Mesothelial cell of epicardium (in vitro differentiated cells): ENCODE data around the gene CXCR2. TPM values are rescaled to one million over a fixed set of nuclear protein-coding genes. Genes with fewer than 3 reads are reported as not detected.

Source experiments
- DNase-seq, 2 experiments: peaks; one replicate each; pipeline ENCODE4 v3.0.0; 2021; ENCODE audit warnings: low spot score in 2 of 2; ENCODE audit not compliant: unreplicated experiment in 2 of 2
- H3K27ac Mint-ChIP-seq: 2 replicates; pipeline ENCODE4 v1.8.0; 2021; ENCODE audit warnings: mixed read lengths
- H3K27me3 Mint-ChIP-seq: 2 replicates; pipeline ENCODE4 v1.8.0; 2021; ENCODE audit warnings: low read depth, mixed read lengths
- H3K36me3 Mint-ChIP-seq: 2 replicates; pipeline ENCODE4 v1.8.0; 2021; ENCODE audit warnings: mixed read lengths
- H3K4me1 Mint-ChIP-seq: 2 replicates; pipeline ENCODE4 v1.8.0; 2021; ENCODE audit warnings: mixed read lengths
- H3K4me3 Mint-ChIP-seq: 2 replicates; pipeline ENCODE4 v1.8.0; 2021; ENCODE audit warnings: mild to moderate bottlenecking, moderate library complexity, mixed read lengths
- H3K9me3 Mint-ChIP-seq: 2 replicates; pipeline ENCODE4 v1.8.0; 2021; ENCODE audit warnings: mixed read lengths
- CTCF ChIP-seq: fragments of 200-600 bp; sonication (generic); IDR thresholded peaks from one replicate; pipeline ENCODE4 v1.5.0; 2021; ENCODE audit warnings: antibody characterized with exemption; ENCODE audit not compliant: unreplicated experiment
- total RNA-seq: library from RNA; stranded (reverse); gene quantifications from 3 replicates; pipeline ENCODE4 v1.2.1, GENCODE V29; 2021

The CXCR2 gene
- total RNA-seq, 1 donor from 2014 or later = 0.83 TPM

GRCh38 chr2:218082586-218083351 lies 43.1 kb upstream of the CXCR2 start:
- Mint-ChIP-seq H3K4me3 (no peak overlapping the region), H3K27ac (no peak overlapping the region), H3K27me3 (peaks cover 8% of the 10 kb centered on the region), H3K9me3 (peaks cover 18% of the 10 kb centered on the region), H3K4me1 (no peaks in the 10 kb centered on the region), H3K36me3 (peaks cover 3% of the 10 kb centered on the region)
- TF ChIP-seq CTCF = no peak
- DNase-seq = no peak

- no peak for DNase-seq
- Mint-ChIP-seq H3K36me3 (peaks cover 3% of the 10 kb centered on the region), H3K27ac (no peak overlapping the region), H3K27me3 (peaks cover 12% of the 10 kb centered on the region), H3K4me3 (no peak overlapping the region), H3K4me1 (no peaks in the 10 kb centered on the region), H3K9me3 (peaks cover 18% of the 10 kb centered on the region)
- no peak for TF ChIP-seq CTCF
Observed at GRCh38 chr2:218083352-218083676, 42.5 kb upstream of the CXCR2 start.

DNA sequence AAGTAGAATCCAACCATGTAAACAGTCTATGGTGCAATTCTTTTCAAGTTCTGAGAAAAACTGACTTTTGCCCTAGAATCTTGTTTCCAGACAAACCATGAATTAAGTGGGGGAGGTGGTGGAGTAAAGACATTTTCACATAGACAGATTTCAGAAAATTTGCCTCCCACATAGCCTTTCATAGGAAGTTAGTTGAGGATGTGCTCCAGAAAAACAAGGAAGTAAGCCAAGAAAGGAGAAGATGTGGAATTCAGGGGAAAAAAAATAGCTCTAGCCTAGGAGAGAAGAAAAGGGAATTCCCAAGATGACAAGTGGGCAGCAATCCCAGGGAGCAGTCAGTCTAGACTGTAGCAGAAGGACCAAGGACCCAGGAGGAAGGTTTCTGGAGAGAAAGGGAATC lies 39.4 kb upstream of the CXCR2 start:
- TF ChIP-seq CTCF = no peak
- Mint-ChIP-seq H3K4me3 (no peak overlapping the region), H3K36me3 (peaks cover 3% of the 10 kb centered on the region), H3K9me3 (peaks cover 18% of the 10 kb centered on the region), H3K4me1 (no peaks in the 10 kb centered on the region), H3K27me3 (peaks cover 32% of the 10 kb centered on the region), H3K27ac (no peak overlapping the region)
- DNase-seq = no peak

DNA sequence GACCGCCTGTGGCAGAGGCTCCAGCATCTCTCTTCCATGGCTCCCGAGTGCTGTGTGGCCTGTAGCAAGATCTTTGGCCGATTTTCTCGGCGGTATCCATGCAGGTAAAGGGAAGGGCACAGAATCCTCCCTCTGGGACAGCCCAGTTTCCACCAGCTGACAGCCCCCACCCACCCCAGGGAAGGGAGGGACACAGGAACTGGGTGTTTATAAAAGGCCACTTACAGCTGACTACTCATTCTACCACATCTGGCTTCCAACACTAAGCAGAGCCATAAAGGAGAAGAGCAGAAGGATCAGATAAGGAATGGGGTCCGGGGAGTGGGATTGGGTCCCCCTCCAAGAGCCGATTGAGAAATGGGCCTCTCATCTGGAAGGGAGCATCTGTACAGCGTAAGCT lies 36.6 kb upstream of the CXCR2 start:
- peaks cover 3% of the 10 kb centered on the region for H3K36me3 Mint-ChIP-seq
- peaks cover 48% of the 10 kb centered on the region for H3K27me3 Mint-ChIP-seq
- no peaks in the 10 kb centered on the region for H3K4me1 Mint-ChIP-seq
- H3K4me3 Mint-ChIP-seq = no peak overlapping the region
- no peak for TF ChIP-seq CTCF
- DNase-seq = no peak
- peaks cover 18% of the 10 kb centered on the region for H3K9me3 Mint-ChIP-seq
- H3K27ac Mint-ChIP-seq = no peak overlapping the region

- no peak for DNase-seq
- Mint-ChIP-seq H3K4me3 (no peak overlapping the region), H3K27me3 (peaks cover 43% of the 10 kb centered on the region), H3K36me3 (no peaks in the 10 kb centered on the region), H3K4me1 (no peaks in the 10 kb centered on the region), H3K9me3 (no peaks in the 10 kb centered on the region), H3K27ac (no peak overlapping the region)
- no peak for TF ChIP-seq CTCF
Observed at GRCh38 chr2:218091746-218092145, 34.1 kb upstream of the CXCR2 start.
